Measurements from ENCODE around the gene ZNF730. TPM values are rescaled to one million over a fixed set of nuclear protein-coding genes. Genes with fewer than 3 reads are reported as not detected.
"Not testable (repeated sequence)": the region's sequence is repeated elsewhere in the genome, so short reads cannot be mapped to it uniquely, and the experiment has no call there.

The ZNF730 gene
- total and polyA plus RNA-seq, 2 experiments from 2014 or later = 2.1 to 3.3 TPM

DNA sequence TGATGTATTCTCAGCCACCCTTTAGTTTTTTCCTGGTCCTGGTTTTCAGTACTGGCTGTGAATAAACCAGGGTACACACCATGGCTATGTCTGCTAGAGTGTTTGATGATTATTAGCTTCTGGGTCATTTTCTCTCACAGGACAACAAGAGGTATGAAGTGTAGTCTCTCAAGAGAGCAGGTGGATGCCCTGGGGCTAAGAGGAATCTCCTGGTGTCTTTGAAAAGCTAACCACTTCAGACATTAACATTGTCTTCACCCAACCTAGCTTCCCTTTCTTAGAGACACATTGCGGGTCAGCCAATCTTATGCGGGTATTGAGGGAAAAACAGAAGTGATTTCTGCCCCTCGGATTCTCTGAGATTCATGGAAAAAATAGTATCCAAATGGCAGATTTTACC lies 1.6 kb downstream of the ZNF730 start:
- H2AFZ ChIP-seq = no peak overlapping the region
- DNase-seq (ENCODE audit: low spot score) = no peak
- no peak overlapping the region for H3K4me3 ChIP-seq
- WGBS (ENCODE audit: low lambda C conversion rate, missing lambda C conversion rate) = 54% methylated on average over 3 of the region's 3 CpGs
- H4K20me1 ChIP-seq (ENCODE audit: insufficient read depth, poor library complexity, severe bottlenecking) = no peaks in the 10 kb centered on the region
- no peaks in the 10 kb centered on the region for H3K36me3 ChIP-seq (replicated peaks; ENCODE audit: insufficient read depth, low read depth)
- no peaks in the 10 kb centered on the region for H3K9me2 ChIP-seq (replicated peaks; ENCODE audit: insufficient read depth)
- peak overlapping the region; percentile 83 for H3K4me2 ChIP-seq
- peaks cover 5% of the 10 kb centered on the region for H3K9me3 ChIP-seq (ENCODE audit: low read depth)
- H3K79me2 ChIP-seq = no peaks in the 10 kb centered on the region
- H3K4me1 ChIP-seq (ENCODE audit: insufficient read depth) = no peaks in the 10 kb centered on the region
- no peak overlapping the region for H3K27ac ChIP-seq
- H3K27me3 ChIP-seq = no peaks in the 10 kb centered on the region
- TF ChIP-seq, protein P1, sequence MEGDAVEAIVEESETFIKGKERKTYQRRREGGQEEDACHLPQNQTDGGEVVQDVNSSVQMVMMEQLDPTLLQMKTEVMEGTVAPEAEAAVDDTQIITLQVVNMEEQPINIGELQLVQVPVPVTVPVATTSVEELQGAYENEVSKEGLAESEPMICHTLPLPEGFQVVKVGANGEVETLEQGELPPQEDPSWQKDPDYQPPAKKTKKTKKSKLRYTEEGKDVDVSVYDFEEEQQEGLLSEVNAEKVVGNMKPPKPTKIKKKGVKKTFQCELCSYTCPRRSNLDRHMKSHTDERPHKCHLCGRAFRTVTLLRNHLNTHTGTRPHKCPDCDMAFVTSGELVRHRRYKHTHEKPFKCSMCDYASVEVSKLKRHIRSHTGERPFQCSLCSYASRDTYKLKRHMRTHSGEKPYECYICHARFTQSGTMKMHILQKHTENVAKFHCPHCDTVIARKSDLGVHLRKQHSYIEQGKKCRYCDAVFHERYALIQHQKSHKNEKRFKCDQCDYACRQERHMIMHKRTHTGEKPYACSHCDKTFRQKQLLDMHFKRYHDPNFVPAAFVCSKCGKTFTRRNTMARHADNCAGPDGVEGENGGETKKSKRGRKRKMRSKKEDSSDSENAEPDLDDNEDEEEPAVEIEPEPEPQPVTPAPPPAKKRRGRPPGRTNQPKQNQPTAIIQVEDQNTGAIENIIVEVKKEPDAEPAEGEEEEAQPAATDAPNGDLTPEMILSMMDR (IDR thresholded peaks at IDR 0.05; ENCODE audit: poor library complexity) = no peak
- no peak for TF ChIP-seq EZH2phosphoT487 (IDR thresholded peaks at IDR 0.05; ENCODE audit: low read depth, severe bottlenecking, unreplicated experiment)
- TF ChIP-seq EZH2 (IDR thresholded peaks at IDR 0.05; ENCODE audit: borderline replicate concordance) = no peak

DNA sequence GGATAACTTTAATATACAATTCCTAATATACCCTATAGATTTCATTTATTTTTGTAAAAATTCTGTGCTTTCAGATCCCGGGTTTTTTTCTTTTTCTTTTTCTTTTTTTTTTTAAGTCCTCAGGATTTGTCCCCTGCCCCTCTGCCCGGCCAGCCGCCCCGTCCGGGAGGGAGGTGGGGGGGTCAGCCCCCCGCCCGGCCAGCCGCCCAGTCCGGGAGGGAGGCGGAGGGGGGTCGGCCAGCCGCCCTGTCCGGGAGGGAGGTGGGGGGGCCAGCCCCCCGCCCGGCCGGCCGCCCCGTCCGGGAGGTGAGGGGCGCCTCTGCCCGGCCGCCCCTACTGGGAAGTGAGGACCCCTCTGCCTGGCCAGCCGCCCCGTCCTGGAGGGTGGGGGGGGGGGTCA lies 17.4 kb downstream of the ZNF730 start:
- not testable (repeated sequence) for H3K4me3 ChIP-seq; H4K20me1 ChIP-seq (ENCODE audit: insufficient read depth, poor library complexity, severe bottlenecking); H3K79me2 ChIP-seq; H3K9me3 ChIP-seq (ENCODE audit: low read depth); H3K4me1 ChIP-seq (ENCODE audit: insufficient read depth); H3K27ac ChIP-seq; H3K9me2 ChIP-seq (replicated peaks; ENCODE audit: insufficient read depth); H3K27me3 ChIP-seq; H2AFZ ChIP-seq; H3K36me3 ChIP-seq (replicated peaks; ENCODE audit: insufficient read depth, low read depth); H3K4me2 ChIP-seq; DNase-seq (ENCODE audit: low spot score)
- WGBS (ENCODE audit: low lambda C conversion rate, missing lambda C conversion rate) = 100% methylated on average over 1 of the region's 24 CpGs

- Histone ChIP-seq H3K27me3 (no peaks in the 10 kb centered on the region), H3K27ac (no peak overlapping the region), H3K36me3 (replicated peaks; ENCODE audit: insufficient read depth, low read depth) (no peaks in the 10 kb centered on the region), H3K9me2 (replicated peaks; ENCODE audit: insufficient read depth) (no peaks in the 10 kb centered on the region), H2AFZ (no peak overlapping the region), H3K4me1 (ENCODE audit: insufficient read depth) (no peaks in the 10 kb centered on the region), H3K4me3 (no peak overlapping the region), H4K20me1 (ENCODE audit: insufficient read depth, poor library complexity, severe bottlenecking) (no peaks in the 10 kb centered on the region), H3K9me3 (ENCODE audit: low read depth) (peaks cover 37% of the 10 kb centered on the region), H3K79me2 (no peaks in the 10 kb centered on the region), H3K4me2 (no peak overlapping the region)
- DNase-seq (ENCODE audit: low spot score) = no peak
- TF ChIP-seq EZH2 (IDR thresholded peaks at IDR 0.05; ENCODE audit: borderline replicate concordance) (no peak), EZH2phosphoT487 (IDR thresholded peaks at IDR 0.05; ENCODE audit: low read depth, severe bottlenecking, unreplicated experiment) (no peak)
- TF ChIP-seq, protein P1 (IDR thresholded peaks at IDR 0.05; ENCODE audit: poor library complexity) = no peak
- WGBS (ENCODE audit: low lambda C conversion rate, missing lambda C conversion rate) = 95% methylated on average over 3 of the region's 3 CpGs
These were observed 29.0 kb downstream of the ZNF730 start for GRCh38 chr19:23145617-23146415.

DNA sequence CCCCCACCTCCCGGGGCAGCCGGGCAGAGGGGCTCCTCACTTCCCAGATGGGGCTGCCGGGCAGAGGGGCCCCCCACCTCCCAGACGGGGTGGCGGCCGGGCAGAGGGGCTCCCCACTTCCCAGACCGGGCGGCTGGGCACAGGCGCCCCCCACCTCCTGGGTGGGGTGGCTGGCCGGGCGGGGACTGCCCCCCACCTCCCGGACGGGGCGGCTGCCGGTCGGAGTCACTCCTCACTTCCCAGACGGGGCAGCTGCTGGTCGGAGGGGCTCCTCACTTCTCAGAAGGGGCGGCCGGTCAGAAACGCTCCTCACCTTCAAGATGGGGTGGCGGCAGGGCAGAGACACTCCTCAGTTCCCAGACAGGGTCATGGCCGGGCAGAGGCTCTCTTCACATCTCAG lies 43.9 kb downstream of the ZNF730 start:
- DNase-seq (ENCODE audit: low spot score) = no peak
- Histone ChIP-seq H3K9me3 (ENCODE audit: low read depth) (peaks cover 5% of the 10 kb centered on the region), H3K79me2 (no peaks in the 10 kb centered on the region), H3K4me3 (no peak overlapping the region), H3K9me2 (replicated peaks; ENCODE audit: insufficient read depth) (no peaks in the 10 kb centered on the region), H3K27me3 (no peaks in the 10 kb centered on the region), H2AFZ (no peak overlapping the region), H3K4me2 (no peak overlapping the region), H3K27ac (no peak overlapping the region), H3K36me3 (replicated peaks; ENCODE audit: insufficient read depth, low read depth) (no peaks in the 10 kb centered on the region), H3K4me1 (ENCODE audit: insufficient read depth) (no peaks in the 10 kb centered on the region), H4K20me1 (ENCODE audit: insufficient read depth, poor library complexity, severe bottlenecking) (no peaks in the 10 kb centered on the region)
- TF ChIP-seq, protein P1 (IDR thresholded peaks at IDR 0.05; ENCODE audit: poor library complexity) = no peak
- TF ChIP-seq EZH2phosphoT487 (IDR thresholded peaks at IDR 0.05; ENCODE audit: low read depth, severe bottlenecking, unreplicated experiment) (no peak), EZH2 (IDR thresholded peaks at IDR 0.05; ENCODE audit: borderline replicate concordance) (no peak)
- WGBS (ENCODE audit: low lambda C conversion rate, missing lambda C conversion rate) = 91% methylated on average over 6 of the region's 23 CpGs

GRCh38 chr19:23168286-23168685 lies 51.5 kb downstream of the ZNF730 start:
- H3K9me2 ChIP-seq (replicated peaks; ENCODE audit: insufficient read depth); H4K20me1 ChIP-seq (ENCODE audit: insufficient read depth, poor library complexity, severe bottlenecking); H3K4me1 ChIP-seq (ENCODE audit: insufficient read depth); H3K4me3 ChIP-seq; H3K79me2 ChIP-seq; H3K27ac ChIP-seq; H3K4me2 ChIP-seq; H3K9me3 ChIP-seq (ENCODE audit: low read depth); H2AFZ ChIP-seq; H3K36me3 ChIP-seq (replicated peaks; ENCODE audit: insufficient read depth, low read depth); H3K27me3 ChIP-seq; DNase-seq (ENCODE audit: low spot score): not testable (repeated sequence)
- 30% methylated on average over 9 of the region's 9 CpGs for WGBS (ENCODE audit: low lambda C conversion rate, missing lambda C conversion rate)
